HG03439 (cell line): Measurements from ENCODE around the gene OBSCN.
"Not testable (repeated sequence)": the region's sequence is repeated elsewhere in the genome, so short reads cannot be mapped to it uniquely, and the experiment has no call there.

ENCODE experiments used
- ATAC-seq: cut with Tn5 transposase; IDR thresholded peaks from one replicate; pipeline ENCODE4 v1.9.1; 2021; ENCODE audit warnings: mild to moderate bottlenecking, moderate library complexity; ENCODE audit not compliant: unreplicated experiment

OBSCN gene

DNA sequence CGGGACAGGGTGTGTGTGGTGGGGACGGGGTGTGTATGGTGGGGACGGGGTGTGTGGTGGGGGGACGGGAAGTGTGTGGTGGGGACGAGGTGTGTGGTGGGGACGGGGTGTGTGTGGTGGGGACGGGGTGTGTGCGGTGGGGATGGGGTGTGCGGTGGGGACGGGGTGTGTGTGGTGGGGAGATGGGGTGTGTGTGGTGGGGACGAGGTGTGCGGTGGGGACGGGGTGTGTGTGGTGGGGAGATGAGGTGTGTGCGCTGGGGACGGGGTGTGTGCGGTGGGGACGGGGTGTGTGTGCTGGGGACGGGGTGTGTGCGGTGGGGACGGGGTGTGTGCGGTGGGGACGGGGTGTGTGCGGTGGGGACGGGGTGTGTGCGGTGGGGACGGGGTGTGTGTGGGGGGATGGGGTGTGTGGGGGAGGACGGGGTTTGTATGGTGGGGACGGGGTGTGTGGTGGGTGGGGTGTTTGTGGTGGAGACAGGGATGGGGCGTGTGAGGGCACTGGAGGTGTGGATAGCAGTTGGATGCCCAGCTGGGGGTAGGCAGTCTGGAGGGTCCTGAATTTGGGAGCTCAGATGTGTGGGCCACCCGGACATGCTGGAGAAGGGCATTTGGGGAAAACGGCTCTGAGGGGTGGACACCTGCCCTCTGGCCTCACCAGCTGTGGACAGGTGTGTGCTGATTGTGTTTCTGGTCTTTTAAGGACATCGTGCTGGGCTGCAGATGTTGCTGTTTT is 25.4 kb upstream of the OBSCN start:
- ATAC-seq, result no peak

DNA sequence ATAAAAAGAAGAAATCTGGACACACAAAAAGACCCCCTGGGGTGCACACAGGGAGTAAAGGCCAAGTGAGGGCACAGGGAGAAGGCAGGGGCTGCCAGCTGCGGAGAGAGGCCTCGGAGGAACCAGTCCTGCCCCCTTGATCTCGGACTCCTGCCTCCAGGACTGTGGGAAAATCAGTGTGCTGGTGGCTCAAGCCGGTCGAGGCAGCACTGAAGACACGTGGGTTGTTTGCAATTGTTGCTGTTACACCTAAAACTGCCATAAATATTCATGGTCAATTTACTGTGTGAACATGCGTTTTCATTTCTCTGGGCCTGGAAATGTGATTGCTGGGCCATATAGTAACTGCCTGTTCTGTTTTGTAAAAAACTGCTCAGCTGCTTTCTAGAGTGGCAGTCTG is 23.7 kb upstream of the OBSCN start:
- ATAC-seq, result no peak

DNA sequence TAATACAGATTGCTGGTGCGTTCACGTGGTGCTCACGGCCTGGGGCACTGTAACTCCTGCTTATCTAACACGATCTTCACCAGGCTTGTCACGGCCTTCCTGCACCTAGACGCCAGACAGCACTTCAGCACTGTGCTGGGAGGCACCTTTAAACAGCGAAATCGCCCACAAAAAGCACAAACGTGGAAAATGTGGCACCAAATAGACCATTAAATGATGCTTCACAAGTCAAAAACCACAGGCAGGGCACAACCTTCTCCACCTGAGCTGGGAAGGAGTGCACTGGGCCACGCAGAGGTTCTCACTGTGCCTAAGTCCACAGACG is 22.2 kb upstream of the OBSCN start:
- ATAC-seq, result no peak

DNA sequence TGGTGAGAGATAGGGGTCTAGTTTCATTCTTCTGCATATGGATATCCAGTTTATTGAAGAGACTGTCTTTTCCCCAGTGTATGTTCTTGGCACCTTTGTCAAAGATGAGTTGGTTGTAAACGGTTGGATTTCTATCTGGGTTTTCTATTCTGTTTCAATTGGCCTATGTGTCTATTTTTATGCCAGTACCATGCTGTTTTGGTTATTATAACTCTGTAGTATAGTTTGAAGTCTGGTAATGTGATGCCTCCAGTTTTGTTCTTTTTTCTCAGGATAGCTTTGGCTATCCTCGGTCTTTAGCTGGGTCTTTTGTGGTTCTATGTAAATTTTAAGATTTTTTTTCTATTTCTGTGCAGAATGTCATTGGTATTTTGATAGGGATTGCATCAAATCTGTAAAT is 19.6 kb upstream of the OBSCN start:
- ATAC-seq, result not testable (repeated sequence)

DNA sequence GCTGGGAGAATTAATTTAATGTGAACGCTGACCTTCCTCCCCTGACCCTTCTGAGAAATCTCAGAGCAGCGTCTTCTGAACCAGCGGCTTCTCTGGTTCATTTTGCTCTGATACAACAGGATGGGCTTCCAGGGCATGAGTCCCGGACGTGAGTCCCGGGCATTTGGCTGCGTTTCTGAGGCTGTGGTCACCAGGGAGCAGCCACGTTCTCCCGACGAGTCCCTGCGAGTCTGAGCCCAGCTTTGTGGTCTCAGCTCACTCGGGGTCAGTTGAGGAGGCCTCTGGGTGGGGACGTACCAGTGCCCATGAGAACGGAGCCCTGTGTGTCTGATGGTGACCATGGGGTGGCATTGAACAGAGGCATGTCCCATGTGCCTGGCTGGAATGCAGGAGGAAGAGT is 17.7 kb upstream of the OBSCN start:
- no peak for ATAC-seq

DNA sequence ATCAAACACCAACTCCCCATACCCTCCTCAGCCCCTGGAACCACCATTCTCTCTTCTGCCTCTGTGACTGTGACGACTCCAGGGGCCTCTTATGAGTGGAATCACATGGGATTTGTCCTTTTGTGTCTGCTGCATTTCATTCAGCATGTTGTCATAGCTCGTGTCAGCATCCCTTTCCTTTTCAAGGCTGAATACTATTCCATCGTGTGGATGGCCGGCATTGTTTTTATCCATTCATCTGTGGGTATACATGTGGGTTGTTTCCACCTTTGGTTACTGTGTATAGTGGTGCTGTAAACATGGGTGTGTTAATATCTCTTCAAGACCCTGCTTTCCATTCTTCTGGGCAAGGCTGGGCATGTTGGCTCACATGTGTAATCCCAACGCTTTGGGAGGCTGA is 17.1 kb upstream of the OBSCN start:
- no peak for ATAC-seq

DNA sequence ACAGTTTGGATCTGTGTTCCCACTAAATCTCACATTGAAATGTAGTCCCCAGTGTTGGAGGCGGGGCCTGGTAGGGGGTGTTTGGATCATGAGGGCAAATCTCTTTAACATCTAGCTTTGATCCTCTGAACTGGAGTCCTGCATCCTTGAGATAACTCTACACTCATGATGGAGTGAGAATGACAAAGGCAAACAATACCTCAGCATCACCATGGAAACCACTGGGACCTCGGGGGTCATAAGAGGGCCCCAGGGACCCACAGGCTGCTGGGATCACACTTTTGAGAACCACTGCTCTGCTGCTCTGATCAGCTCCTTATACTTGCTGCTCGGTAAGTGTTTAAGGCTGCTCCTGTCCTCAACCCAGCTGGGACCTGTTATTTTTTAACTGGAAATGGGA is 13.4 kb upstream of the OBSCN start:
- no peak for ATAC-seq

DNA sequence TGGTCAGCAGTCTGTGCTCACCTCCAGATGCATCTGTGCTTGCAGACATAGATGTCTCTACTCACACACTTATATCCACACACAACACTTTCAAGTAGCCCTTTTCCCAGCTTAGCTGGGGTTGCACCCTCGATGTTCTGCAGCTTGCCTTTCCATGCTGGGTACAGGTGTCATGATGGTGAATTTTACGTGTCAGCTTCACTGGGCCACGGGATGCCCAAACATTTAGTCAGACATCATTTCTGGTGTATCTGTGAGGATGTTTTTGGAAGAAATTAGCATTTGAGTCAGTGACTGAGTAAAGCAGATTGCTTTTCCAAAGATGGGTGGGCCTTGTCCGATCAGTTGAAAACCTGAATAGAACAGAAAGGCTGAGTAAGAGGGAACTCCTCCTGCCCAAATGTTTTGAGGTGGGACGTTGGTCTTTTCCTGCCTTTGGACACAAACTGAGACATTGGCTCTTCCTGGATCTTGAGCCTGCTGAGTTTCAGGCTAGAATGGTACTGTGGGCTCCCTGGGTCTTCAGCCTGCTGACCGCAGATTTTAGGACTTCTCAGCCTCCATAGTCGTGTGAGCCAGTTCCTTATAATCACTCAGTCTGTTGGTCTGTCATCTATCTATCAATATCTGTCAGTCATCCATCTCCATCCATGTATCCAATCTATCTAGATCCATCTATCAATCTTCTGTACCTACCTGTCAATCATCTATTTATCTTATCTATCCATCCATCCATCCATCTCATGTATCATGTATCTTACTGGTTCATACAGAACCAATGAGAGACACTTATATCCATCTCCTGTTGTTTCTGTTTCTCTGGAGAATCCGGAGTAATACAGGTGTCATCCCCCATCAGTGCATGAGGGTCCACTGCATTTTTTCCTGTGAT is 12.7 kb upstream of the OBSCN start:
- ATAC-seq, result no peak

DNA sequence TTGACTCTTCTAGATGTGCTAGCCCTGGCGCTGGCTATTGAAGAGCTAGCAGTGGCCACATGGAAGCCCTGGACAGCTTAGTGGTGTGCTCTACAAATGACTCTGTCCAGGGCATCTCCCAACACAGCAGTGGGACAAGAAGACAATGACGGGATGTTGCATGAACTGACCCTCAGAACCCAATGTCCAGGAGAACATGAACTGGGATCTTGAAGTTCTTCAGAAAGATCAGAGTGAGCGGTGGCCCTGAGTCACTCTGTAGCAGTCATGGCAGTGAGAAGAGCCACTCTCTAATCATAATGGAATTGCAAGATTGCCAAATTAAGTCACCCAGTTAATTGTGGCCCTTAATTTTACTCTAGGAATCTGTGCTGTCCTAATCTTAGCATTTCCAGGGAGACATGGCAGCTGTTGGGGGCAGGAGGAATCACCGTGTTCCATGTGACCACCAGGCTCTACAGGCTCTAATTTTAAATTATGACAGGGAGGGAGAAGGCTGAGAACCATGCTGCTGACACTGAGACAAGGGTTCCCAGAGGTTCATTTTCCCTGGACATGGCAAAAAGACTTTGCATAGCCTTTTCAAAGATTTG is 10.2 kb upstream of the OBSCN start:
- no peak for ATAC-seq

DNA sequence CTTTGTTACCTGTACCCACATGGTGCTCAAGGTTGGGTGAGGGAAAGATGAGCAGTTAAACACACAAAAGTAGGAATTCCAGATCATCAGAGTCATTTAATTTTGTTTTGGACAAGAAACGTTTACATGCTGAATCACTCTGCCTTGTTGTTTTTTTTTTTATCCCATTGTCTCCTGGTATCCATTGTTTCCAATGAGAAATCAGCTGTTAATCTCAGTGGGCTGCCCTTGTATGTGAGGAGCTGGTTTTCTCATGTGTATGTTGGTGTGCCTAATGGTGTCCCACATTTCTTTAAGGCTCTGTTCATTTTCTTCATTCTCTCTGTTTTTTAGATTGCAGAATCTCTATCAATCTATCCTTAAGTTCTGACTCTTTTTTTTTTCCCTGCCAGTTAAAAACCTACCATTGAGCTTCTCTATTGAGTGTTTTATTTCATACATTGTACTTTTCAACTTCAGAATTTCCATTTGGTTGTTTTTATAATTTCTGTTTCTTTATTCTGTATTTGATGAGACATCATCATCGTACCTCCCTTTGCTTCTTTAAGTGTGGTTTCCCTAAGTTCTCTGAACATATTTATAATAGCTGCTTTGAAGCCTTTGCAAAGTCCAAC is 8.8 kb upstream of the OBSCN start:
- no peak for ATAC-seq

DNA sequence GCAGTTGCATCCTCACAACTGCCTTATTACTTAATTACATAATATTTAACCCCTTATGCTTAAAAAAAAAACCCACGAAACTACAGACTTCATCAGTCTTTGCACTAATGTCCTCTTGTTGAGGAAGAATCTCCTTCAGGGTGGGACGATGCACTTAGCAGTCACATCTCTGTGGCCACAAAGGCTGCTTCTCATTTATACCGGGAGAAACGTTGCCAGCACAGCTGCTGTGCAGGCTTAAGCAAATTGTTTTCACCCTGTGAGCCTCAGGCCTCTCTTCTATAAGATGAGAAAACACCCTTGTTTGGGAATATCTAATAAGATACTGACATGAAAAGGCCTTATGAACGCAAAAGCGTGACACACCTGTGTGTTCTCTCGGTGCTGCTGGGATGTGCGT is 2.9 kb upstream of the OBSCN start:
- no peak for ATAC-seq

DNA sequence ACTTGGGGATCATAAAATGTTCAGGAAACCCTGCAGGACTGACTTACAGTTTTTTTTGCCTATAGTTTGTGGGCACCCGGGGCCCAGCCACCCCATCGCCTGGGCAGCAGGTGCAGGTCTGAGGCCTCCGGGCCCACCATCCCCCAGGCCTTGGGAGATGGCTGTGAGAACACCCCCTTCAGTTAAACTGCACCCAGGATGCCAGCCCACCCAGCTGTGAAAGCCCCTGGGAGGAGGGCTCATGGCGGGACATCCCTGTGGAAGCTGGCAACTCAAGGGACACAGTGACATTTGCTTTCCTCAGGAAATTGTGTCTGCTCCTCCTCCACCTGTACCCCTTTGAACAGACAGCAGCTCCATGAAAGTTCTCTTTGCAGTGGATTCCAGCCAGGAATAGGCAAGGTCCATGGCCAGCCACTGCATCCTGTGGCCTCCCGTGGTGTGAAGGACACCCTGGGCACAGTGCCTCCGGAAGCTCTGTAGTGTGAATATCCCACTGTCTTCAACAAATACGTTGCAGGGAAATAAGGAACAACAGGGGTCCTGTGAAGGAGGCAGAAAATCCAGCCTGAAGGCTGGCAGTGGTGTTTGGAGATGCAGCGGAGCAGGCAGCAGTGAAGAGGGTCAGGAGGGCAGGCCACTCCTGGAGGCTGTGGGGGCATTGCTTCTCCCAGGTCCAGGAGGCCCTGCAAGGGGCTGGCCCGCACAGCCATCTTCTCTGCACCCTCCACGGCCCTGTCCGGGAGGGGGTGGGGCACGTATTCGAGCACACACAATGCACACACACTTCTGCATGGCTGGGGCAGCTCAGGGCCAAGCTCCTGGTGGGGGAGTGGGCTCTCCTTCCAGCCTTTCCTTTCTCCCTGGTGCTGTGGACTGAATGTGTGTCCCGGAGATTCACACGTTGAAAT is 2.1 kb upstream of the OBSCN start:
- no peak for ATAC-seq

DNA sequence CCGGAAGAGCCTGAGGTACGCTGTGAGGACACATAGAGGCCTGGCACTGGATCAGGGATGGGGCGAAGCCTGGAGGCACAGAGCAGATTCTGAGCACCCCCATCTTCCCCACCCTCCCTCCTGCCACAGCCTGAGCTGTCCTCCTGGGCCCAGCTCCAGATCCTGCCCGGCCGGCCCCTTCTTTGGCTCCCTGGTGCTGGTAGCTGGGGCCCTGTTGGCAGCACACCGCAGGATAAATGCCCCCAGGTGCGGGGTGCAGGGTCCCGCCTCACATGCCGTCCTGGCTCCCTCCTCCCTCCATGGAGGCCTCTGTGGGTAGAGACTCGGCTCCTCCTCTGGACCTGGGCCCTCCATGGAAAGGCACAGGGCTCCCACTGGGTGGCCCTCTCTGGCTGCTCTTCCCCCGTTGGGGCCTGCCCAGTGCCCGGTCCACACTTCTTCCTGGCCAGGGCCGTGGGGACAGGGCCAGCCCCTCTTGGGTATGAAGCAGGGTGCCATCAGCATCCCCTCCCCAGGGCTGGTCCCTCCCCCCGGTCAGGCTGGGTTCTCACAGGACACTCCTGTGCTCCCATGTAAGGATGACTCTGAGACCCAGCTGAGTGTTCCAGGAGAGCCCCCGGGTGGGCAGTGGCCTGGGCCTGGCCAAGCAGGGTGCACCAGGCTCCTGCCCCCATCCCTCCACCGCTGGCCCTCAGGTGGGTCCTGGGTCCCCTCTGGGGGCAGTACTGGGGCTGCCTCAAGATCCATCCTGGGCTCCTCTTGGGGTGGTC is 1.1 kb upstream of the OBSCN start:
- no peak for ATAC-seq

DNA sequence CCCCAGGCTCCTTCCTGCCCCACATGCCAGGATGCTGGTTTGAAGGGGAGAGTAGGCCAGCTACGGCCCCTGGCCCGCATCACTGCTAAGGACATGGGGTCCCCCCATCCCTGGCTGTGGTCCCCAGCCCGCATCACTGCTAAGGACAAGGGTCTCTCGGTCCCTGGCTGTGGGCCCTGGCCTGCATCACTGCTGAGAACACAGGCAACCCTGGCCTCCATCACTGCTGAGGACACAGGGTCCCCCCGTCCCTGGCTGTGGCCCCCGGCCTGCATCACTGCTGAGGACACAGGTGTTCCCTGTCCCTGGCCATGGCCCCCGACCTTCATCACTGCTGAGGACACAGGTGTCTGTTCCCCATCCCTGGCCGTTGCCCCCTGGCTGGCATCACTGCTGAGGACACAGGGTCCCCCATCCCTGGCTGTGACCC is 448 bp upstream of the OBSCN start:
- ATAC-seq, result no peak

DNA sequence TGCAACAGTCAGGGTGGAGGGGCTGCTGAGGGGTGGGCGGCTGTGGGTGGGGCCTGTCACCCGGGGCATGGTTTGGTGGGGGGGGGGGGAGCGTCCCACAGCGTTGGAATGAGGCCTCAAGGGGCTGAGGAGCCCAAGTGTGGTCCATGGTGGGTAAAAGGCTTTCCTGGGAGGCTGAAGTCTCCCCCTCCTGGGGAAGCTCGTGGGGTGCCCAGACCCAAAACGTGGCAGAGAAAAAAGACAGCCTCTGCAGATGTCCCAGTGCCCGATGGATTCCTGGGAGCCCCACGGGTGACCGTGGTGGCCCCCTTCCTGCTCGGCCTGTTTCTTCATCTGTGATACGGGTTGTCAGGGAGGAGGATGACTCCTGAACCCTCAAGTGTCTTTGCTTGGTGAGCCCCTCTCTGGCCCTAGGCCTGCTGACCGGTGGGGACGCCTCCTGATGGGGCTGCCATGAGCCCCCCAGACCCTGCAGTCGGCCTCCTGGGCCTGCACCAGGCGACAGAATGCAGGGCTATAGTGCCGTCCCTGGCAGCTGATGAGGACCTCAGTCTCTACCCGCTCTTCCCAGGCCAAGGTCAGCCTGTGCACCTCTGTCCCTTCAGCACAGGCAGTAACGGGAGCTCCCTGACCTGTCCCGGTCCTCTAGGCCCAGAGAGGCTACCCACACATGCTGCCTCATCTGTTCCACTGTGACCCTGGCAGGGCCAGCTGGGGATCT is 1.1 kb downstream of the OBSCN start:
- ATAC-seq, result no peak

DNA sequence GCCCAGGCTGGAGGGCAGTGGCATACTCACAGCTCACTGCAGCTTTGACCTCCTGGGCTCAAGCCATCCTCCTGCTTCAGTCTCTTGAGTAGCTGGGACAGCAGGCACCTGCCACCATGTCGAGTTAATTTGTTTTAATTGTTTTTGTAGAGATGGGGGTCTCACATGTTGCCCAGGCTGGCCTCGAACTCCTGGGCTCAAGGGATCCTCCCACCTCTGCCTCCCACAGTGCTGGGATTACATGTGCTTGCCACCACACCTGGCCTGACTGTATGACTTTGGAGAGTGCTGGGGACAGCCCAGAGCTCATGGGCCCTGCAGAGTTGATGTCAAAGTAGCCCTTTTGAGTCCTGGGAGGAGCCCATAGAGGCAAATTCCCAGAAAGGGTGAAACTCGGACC is 1.8 kb downstream of the OBSCN start:
- no peak for ATAC-seq

DNA sequence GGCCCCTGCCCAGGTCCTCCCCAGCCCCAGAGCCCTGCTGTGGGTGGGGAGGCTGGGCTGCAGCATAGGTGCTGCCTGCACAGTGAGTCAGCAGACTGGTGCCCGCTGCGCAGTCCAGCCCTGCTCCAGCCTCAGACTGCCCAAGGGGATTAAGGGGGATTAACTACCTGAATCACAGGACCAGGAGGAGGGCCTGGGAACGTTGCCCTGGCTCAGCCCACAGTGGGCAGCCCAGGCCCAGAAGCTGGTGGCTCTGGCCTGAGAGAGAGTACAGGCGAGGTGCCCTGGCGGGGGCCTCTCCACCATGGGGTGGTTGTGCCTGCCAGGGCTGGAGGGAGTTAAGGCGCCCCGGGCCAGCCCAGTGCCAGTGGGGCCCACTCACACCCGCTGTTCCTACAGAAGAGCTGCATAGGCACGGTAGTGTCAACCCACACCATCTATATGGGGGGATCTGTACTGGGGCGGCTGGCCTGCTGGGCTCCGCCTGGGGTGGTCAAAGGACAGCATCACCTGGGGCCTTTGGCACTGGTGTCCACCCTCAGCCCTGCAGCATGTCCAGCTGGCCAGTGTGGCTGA is 2.3 kb downstream of the OBSCN start:
- no peak for ATAC-seq

DNA sequence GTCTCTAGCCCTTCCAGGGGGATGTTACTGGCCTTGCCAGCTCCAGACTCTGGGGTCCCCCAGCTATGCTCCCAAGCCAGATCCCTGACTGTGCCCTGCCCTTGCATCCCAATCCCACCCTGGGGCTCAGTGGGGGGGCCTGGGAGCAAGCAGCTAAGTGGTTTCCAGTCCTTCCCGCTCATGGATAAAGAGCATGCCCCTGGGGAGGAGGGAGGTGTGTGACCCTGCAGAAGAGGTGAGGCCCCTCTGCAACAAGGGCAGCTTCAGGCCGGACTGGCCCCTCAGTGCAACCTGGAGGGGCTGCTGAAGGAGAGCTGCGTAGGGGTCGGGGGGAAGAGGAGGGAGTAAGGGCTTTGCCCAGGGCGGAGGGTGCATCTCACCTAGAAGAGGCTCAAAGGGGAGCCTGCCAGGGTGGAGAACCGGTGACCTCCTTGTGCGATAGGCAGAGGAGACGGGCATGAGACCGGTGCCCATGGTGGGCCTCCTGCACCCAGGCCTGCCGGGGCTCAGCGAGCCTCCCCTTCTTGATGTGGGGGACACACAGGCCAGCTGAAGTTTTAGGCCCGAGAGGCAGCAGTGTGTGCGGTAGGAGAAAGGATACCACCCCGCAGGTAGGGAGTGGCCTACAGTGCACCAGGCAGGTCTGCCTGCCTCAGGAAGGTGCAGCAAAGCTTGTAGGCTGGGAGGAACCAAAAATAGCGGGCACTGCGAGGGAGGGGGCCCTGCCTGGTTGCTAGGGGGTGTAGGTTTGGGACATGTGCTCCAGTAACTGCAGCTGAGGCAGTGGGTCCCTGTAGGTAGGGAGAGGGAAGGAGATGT is 3.1 kb downstream of the OBSCN start:
- no peak for ATAC-seq
